Activated CD4-positive, alpha-beta T cell treated with anti-CD3 and anti-CD28 coated beads, Interleukin-2, amount 50 U/mL, for 48 hours (primary cell): ENCODE data around the gene KAT6B.

Experiments used
- DNase-seq, 2 experiments: peaks; one replicate each; pipeline ENCODE4 v3.0.0-alpha.2; 2020

The KAT6B gene

GRCh38 chr10:74991435-74991834 is 165.0 kb downstream of the KAT6B start:
- DNase-seq, result no peak

DNA sequence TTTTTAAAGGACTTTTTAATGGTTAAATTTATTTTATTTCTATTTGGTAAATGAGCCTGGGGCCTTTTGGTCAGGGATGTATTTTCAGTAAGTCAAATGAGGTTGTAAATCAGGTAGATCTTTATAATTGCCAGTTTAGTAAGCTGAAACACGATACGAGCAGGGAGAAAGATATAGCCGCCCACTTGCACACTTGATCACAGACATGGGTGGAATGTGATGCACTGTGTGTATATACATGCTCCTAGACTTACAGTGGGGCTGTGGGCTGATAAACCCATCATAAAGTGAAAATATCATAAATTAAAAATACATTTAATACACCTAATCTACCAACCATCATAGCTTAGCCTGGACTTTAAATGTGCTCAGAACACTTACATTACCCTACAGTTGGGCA is 165.7 kb downstream of the KAT6B start:
- DNase-seq, result no peak

DNA sequence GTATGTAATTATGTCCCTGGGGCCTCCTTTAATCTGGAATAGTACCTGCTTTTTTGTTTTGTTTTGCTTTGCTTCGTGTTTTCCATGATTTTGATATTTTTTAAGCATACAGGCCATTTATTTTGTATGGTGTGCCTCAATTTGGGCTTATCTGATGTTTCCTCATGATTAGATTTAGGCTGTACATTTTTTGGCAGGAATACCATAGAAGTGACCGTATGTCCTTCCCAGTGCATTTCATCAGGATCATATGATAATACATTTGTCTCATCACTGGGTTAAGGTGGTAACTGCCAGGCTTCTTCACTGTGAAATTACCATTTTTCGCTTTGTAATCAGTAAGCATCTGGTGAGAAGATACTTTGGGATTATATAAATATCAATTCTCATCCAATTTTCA is 167.2 kb downstream of the KAT6B start:
- no peak for DNase-seq

- DNase-seq, result no peak
Measured at GRCh38 chr10:74994854-74995253, 168.5 kb downstream of the KAT6B start.

DNA sequence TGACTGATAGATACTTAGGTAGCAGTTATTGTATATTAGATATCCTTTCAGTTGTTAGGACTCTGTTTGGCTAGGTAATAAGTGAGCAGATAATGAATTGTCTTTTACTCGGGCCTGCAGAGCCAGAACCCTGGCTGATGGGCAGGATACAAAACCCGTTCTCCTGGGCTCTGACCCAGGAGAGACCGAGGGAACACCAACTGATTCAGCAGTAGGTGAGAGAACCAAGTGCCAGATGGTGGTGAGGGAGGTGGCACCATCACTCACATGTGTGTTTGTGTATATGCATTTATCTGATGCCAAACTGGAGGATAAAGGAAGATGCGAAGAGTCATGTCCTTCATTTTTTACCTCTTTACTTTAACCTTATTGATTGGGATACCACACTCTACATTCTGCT is 169.4 kb downstream of the KAT6B start:
- DNase-seq, result no peak

- DNase-seq, result no peak
Measured at GRCh38 chr10:74997163-74997562, 170.8 kb downstream of the KAT6B start.

DNA sequence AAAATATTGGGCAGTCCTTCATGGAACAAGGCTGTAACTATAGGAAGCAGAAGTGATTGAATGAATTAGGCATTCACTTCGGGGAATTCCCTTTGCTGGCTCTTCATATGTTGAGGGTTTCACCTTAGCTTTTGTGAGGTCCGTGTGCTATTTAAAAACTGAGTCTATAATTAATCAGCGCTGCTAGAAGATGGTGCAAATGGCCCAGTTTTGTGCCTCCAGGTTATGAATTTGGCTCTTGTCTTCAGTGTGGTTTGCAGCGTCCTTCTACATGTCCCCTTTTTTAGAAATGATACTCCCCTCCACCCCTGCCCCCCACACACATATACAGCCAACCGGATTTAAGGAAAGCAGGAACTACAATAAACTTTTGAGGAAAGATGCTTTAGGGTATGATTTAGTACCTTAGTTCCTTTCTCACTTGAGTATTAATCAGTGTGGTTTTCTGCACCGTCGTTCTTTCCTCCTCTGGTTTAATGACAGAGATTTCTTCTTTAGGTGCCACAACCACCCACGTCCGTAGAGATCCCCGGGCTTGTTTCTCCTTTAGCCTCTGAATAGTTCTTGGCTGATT is 174.4 kb downstream of the KAT6B start:
- peak in 1 of 2 experiments; percentile 24 for DNase-seq

- DNase-seq, result no peak
Measured at GRCh38 chr10:75001715-75002350, 175.4 kb downstream of the KAT6B start.

- DNase-seq, result no peak
Measured at GRCh38 chr10:75002351-75002725, 175.9 kb downstream of the KAT6B start.

- no peak for DNase-seq
Measured at GRCh38 chr10:75002967-75003594, 176.7 kb downstream of the KAT6B start.

DNA sequence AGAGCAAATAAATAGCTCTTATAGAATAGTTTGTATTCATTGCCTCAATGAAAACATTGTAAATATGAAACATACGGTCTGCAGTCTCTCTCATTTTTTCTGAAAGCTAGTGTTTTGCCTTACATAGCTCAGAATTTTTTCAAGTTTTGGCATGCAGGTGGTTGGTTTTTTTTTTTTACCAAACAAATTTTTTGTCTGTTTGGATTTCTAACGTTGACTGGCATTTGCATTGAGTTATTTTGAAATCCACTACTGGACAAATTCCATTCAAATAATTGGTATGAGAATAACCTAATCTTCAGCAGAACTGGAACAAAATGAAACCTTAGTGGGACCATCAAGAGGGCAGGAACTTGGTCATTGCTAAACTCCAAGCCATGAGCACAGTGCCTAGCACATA is 177.5 kb downstream of the KAT6B start:
- no peak for DNase-seq

DNA sequence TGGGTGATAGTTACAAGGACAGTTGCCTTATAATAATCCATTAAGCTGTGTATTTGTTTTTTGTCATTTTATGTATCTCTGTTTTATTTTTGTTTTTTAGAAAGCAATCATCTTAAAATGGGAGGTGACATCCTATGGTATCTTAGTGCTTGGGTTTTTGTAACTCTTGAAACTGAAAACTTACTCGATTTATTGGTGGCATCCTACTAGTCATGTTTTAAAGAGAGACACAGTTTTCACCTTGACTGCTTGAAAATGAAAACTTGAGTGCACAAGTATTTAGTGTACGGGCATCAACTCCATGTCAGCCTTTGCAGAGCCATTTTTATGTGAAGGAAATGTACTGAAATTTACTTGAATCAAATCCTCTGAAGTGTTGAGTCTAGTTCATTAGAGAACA is 181.2 kb downstream of the KAT6B start:
- DNase-seq, result no peak

- no peak for DNase-seq
Measured at GRCh38 chr10:75008952-75009351, 182.6 kb downstream of the KAT6B start.

- DNase-seq, result no peak
Measured at GRCh38 chr10:75009426-75009825, 183.0 kb downstream of the KAT6B start.

DNA sequence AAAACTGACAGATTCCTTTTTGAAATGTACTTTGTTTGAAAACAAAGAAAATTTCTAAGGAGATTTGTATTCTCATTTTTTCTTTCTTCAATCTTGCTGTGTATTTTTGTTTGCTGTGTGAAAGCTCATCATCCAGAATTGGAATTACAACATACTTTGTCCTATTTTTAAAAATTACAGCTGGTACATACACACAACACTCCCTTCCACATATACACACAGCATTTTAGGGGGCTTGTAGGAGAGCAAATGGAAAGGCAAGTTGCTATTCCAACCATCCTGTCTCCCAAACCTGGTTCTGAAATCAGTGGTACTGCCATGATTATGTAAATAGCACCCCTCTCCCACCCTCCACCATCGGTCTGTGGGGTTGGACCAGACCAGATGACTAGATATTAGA is 184.0 kb downstream of the KAT6B start:
- no peak for DNase-seq

DNA sequence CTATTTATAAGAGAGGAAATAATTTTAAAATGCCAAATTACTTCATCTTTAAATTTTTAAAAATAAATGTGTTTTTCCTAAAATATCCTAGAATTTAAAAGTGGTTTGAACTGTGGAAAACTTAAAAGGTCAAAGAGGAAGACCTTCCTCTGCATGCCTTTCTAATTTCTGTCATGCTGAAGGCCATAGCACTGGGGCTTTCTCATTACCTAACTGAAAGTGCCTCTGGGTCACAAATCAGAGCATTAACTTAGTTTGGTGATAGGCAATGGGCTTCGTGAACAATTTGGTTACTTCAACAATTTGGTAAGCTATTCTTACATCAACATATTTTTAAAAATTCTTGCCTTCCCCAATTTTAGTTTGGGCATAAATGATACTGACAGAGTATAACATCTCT is 184.8 kb downstream of the KAT6B start:
- DNase-seq, result no peak

GRCh38 chr10:75012471-75012870 is 186.1 kb downstream of the KAT6B start:
- DNase-seq, result no peak

DNA sequence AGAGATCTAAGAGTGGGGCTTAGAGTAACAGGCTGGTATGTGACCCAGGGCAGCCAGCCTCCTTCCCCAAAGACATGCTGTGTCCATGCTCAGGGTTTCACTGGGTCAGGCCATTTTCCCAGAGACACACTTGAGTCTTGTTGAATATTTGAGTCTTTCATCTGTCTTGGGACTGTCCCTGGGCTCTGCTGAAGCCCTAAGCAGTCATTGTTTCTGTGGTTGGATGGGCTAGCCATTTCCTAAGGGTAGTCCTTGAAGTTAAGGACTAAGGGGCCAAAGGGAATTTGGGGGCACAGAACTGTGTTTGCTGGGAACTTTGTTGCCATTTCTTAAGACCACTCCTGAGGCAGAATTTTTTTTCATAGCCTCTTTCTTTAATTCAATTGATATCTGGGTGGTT is 186.6 kb downstream of the KAT6B start:
- DNase-seq, result no peak

DNA sequence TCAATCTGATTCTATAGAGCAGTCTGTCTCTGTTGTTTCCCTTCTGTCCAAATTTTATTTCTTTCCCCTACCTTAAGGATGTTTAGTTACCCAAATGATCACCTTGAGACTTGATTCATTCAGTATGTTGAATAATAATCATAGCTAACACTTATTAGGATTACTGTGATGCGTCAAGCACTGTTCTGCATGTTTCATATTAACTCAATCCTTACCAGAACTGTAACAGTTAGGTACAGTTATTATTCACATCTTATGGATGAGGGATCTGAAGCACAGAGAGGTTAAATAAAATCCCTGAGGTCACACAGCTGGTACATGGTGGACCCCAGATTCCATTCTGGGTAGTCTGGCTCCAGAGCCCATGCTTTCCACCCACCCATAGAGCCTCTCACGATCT is 187.1 kb downstream of the KAT6B start:
- no peak for DNase-seq

DNA sequence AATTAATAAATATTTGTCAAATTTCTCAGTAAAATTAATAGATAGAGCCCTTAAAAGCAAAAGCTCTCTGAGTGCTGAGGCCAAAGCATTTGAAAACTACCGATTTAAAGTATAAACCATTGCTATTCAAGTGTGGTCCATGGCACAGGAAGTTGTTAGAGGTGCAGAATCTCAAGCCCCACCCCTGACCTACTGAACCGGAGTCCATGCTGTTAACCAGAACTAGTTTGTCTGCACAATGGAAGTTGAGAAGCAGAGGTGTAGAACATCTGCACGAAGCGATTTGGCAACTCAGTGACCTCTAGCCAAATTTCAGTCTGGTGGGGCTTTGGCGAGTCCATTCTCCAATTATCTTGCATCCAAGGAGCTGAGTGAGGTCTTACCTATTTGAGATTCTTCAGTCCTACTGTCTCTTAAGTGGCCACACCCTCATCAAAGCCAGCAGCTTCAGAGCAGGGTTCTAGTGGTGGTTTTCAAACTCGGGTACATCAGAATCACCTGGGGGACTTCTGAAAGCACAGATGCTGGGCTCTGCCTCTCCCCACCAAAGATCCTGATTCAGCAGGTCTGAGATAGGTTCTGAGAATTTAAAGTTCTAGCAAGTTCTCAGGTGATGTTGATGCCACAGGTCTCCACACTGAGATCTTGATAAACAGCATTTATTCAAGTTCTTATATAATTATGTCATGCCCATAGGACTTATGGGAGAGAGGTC is 188.3 kb downstream of the KAT6B start:
- no peak for DNase-seq

GRCh38 chr10:75015442-75015841 is 189.0 kb downstream of the KAT6B start:
- DNase-seq, result no peak

DNA sequence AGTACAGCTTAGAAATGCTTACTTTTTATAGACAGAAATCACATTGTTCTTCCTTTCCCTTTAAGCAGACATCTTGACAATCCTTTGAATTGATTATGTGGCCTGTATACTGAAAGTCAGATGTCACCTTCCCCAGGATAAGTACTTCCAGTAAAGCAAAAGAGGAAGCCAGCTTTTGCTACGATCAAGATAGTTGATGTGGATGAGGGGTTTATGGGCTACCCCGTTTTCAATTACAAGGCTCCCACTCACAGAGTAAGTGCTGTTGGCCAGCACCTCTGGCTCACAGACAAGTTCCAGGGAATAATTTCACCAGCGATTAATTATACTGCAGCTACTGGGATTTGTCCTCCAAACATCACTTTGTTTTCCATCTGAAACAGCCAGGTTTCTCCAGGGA is 189.9 kb downstream of the KAT6B start:
- no peak for DNase-seq

DNA sequence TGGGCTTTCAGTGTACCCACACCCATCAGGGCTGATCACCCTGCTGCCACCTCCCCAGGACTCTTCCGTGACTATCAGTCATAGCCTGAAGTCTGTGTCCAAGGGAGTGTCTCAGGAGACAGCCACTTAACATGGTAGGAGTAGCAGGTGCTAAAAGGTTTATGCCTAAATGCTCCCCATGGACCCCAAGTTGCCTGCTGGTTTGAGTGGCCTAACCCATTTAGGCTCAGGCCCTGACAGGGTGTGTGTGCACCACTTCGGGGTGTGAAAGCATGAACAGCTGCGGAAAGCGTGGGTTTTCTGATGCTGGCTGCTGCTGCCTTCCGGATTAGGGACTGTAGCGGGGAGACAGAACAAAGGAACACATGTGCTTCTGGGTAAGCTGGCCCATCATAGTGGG is 191.9 kb downstream of the KAT6B start:
- no peak for DNase-seq

DNA sequence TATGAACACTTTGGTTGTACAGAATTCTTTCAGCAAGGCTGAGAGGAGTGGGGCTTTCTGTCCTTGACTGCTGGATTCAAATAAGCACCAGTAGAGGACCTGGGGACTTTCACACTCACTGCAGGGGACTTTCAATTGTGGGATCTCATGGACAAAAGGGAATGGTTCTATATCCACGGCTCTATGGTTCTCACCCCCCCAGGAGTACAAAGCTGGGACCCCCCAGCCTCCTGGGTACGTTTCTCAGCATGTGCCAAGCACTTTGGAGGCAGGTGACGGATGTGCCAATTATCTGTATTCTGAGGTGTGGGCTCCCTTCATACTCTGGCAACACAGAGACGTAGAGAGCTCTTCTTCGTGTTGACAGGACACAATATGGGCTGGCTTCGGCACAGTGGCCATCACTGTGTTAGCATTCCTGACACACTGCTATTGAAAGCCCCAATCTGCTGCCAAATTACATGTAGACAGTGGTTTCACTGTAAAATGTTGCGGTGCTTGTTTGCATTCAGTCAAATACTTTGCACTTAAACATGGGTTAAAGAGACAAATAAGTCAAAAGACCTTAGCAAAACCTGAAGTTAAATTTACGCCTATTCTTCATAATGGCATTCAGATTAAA is 192.4 kb downstream of the KAT6B start:
- DNase-seq, result no peak
